Stimulated activated CD8-positive, alpha-beta memory T cell treated with anti-CD3 and anti-CD28 coated beads, Interleukin-7, amount 100 ng/mL, for 1 hour (primary cell): ENCODE results near the gene OLFM4.

Source experiments
- DNase-seq, 2 donors: peaks; one replicate each; pipeline ENCODE4 v3.0.0-alpha.2; 2020; ENCODE audit warnings: low read depth in 2 of 2

Gene OLFM4

DNA sequence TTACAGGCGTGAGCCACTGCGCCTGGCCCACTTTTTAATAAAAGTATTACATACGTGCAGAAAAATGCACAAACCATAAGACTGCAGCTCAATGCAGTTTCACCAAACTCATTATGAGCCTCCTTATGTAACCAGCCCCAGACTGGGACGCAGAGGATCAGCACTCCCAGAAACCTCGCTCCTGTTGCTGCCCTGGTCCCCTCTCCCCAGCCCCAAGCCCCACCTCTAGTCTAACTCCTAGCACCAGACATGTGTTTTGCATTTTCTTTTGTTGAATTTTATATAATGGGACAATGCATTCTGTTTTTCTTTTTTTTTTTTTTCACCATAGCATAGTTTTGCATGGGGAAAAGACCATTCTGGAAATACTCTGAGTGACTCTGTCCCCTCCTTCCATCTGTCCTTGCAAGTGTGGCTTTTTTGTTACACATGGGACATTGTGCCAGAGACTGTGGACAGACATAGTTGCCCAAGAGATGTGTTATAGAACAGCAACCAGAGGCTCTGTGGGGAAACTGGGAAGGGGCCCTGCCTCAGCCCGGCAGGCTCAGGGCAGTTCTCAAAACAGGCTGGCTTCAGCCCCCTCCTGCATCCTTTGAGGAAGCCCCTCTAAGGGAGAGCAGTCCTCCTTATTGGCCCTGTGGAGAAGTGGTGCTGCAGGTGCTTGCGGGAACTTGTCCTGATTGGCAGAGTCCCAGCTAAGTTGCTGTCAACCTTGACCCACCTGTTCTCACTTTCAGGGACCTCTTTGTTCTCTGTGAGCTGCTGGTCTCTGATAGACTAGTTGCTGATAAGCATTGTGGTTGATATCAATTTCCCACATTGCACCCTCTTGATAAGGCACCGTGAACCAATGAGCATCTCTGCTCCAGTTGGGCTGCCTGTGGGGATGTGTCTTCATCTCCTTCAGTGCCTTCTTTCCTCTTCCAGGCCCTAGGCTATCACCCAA, 13.8 kb upstream of the OLFM4 start:
- DNase-seq, result no peak

- DNase-seq, result no peak
Observed at GRCh38 chr13:53015971-53016370, 12.6 kb upstream of the OLFM4 start.

GRCh38 chr13:53017433-53017970, 11.1 kb upstream of the OLFM4 start:
- no peak for DNase-seq

DNA sequence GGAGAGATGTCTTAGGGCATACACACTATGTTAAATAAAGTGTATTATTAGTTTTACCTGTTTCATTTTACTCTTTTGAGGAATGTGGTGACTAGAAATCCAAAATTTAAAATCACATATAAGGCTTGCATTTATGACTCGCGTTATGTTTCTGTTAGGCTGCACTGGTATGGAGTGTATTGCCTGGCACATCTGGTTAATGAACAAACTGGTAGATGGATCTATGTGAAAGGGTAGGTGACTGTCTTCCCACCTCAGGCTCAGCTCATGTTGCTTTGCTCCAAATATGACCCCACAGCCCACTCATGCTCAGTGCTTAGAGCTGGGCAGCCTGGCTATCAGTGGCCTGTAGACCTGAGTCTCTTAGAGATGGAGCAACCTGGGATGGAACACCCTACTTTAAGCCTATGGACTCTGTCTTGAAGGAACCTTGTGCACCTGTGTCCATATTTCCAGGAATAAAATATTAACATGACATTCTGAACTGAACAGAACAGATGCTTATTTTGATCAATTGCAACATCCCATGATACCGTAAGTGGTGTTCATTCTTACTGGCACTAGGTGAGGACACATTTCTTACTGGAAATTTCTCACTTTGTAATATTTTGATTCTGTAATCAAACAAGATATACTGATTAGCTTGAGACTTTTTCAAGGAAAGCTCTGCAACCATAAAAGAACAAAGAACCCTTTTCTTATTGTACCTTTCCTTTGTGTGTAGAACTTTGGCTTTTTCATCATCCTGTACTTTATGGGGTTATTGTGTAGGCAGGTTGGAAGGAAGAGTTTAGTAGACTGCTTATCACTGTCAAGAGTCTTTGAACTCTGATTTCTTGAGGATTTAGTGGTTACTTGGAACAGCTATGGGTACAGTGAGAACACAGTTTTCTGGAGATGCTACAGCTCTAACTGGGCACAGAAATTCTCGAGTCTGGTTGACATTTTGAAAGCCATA, 9.6 kb upstream of the OLFM4 start:
- DNase-seq, result no peak

DNA sequence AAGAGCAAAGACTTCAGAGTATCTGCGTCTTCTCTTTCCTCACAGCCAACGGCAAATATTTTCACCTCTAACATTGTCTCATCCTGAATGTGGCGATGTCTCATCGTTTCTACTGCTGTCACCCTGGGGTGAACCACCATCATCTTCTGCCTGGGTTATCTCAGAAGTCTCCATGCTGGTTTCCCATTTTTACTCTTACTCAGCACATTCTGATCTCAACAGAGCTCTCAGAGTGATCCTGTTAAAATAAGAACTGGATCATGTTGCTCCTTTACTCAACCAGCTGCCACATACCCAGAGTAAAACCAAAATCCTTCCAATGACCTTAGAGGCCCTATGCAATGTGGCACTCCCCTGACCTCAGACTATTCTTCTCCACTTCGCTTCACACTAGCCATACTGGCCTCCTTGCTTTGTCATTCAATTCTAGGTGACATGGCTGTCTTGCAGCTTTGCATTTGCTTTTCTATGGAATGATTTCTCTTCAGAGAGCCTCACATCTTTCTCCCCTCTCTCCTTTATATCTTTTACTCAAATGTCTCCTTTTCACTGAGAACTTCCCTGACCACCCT, 7.8 kb upstream of the OLFM4 start:
- DNase-seq, result no peak

DNA sequence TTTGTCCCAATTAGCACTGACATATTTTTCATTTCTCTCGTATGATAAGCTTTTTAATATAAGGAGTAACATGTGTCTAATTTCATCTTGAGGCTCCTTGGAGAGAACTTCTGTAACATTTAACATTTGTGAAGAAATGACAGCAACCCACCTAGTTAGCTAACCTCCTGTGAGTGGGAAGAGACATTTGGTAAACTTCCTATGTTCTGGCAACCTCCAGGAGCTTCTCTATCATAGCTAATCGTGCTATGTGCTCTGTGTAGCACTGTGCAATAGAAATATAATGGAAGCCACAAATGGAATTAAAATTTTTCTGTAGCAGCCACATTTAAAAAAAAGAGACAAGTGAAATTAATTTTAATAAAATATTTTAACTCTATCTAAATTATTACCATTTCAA, 5.4 kb upstream of the OLFM4 start:
- no peak for DNase-seq

- DNase-seq, result no peak
Observed at GRCh38 chr13:53028063-53028462, 550 bp upstream of the OLFM4 start.

DNA sequence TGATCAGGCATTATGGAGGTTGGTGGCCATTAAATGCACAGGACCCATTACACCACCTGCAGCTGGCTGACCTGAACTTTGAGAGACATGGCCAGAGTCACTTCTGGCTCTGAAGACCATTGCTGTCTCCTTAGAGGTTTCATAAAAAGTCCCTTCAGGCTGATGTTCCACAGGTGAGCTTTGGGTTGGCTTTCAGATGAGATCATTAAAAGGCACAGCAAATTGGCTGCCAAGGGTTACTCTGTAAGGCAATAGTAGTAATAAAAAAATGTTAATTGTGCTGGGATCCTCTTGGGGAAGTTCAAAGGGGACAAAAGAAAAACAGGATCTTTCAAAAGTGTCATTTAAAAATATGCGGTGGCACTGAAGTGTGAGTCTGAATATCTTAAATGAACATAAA, 4.2 kb downstream of the OLFM4 start:
- no peak for DNase-seq

DNA sequence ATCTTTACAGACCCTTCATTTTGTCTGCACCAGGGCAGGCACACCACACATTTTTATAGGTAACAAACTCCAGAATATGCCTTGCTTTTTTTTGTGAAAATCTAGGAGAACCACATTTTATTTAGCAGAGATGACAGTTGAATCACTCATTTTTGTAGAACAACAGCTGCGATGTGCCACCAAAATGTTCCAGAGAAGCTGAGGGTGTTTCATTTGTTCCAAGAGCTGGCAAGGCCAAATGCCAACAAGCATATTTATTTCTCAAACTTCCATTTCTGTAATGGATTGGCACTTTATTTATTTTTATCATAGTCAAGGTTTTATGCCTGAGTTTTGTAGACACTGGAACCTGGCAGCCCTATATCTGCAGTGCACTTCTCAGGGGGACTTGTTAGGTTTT, 10.4 kb downstream of the OLFM4 start:
- DNase-seq, result no peak

- DNase-seq, result no peak
Observed at GRCh38 chr13:53041968-53042516, 13.4 kb downstream of the OLFM4 start.

- DNase-seq, result no peak
Observed at GRCh38 chr13:53042877-53043276, 14.3 kb downstream of the OLFM4 start.

- no peak for DNase-seq
Observed at GRCh38 chr13:53043398-53043797, 14.8 kb downstream of the OLFM4 start.

DNA sequence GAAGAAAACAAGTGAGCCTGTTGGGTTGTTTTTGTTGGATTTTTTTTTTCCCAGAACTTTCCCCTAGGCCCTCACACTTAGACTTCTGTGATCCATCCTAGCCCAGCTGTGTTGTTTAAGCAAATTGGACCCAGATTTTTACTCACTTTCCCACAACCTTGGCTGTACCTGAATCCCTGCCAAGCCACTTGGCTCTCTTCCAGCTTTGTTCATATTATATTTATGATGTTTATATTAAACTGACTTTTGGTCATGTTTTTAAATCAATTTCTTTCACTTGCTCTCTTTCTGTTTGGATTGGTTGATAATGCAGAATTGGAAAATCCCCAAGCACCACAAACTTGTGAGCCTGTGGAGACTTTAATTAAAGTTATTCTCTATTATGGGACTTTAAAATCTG, 16.6 kb downstream of the OLFM4 start:
- DNase-seq, result no peak

DNA sequence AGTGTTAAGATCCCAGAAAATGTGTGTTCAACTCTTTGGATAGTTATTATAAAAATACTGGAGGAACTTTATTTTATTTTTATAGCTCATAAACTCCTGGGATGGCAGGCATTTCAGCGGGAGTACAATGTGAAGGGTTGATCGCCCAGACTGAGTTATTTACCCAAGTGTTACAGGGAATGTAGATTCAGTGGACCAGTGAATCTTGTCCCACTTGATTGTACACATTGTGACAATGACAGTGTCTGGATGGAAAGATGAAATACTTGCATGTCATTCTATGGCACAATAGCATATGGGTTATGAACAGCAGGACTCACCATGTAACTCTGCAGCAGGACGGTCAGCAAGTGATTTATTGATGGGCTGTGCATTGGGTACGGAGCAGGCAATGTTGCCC, 20.3 kb downstream of the OLFM4 start:
- no peak for DNase-seq

DNA sequence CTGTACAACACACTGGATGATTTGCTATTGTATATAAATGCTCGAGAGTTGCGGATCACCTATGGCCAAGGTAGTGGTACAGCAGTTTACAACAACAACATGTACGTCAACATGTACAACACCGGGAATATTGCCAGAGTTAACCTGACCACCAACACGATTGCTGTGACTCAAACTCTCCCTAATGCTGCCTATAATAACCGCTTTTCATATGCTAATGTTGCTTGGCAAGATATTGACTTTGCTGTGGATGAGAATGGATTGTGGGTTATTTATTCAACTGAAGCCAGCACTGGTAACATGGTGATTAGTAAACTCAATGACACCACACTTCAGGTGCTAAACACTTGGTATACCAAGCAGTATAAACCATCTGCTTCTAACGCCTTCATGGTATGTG, 21.5 kb downstream of the OLFM4 start:
- no peak for DNase-seq

DNA sequence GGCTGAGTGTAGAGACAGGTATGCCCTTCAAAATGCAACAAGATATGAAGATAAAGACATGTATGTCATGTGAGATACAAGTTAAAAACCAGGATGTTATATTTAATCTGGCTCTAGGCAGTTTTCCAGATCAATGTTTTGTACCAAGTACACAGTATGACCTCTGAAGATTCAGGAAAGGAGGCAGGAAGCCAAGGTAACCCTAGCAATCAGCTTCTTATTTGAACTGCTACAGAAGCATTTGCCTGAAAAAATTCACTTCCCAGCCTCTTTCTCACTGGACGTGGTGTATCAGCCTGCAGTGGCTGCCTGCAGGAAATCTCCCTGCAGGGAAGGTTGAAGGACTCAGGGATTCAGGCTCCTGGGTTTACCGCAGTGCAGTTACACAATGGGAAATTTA, 24.1 kb downstream of the OLFM4 start:
- no peak for DNase-seq

GRCh38 chr13:53054569-53054968, 26.0 kb downstream of the OLFM4 start:
- DNase-seq, result no peak

DNA sequence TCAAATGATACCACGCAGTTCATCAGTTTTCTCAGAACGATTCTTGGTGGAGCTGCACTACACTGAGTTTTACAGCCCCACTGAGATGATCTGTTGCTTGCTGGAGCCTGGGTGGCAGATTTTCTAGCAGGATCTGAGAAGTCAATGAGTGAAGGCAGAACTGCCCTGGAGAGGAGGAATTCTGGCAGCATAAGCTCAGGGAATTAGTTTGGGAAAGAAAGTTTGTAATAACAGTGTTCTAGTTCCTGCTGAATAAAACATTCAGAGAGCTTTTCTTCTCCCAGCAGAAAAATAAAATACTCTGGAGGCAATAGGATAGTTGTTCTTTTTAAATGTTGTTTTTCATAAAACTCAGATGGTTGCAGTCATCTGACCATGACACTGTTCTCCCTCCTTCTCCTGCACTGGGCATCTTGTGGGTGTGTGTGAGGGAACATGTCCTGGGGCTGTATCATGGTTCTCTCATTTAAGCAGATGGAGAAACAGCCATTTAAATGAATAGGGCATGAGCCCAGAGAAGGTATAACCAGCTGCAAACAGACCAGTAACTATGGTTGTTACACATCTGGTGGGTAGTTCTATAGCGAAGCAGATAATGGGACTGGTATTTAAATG, 29.6 kb downstream of the OLFM4 start:
- DNase-seq, result no peak

GRCh38 chr13:53060840-53061490, 32.4 kb downstream of the OLFM4 start:
- DNase-seq, result no peak

DNA sequence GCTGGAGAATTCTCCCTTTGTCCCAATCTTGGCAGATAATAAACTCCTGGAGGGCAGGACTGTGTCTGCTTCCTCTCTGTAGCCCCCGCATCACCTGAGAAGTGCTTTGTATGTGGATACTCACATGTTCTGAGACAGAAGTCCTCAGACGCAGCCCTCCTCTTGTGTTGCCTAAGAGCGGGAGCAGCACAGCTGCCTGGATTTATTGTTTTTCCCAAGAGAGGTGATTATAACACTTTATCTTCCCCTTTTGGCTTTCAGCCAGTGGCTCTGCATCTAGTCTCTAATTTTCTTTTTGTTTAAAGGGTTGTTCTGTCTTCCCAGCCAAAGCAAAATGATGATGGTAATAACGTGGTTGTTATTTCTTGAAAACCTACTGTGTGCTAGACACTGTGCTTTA, 36.1 kb downstream of the OLFM4 start:
- DNase-seq, result no peak

GRCh38 chr13:53066411-53066810, 37.8 kb downstream of the OLFM4 start:
- DNase-seq, result no peak
